GM12872 (cell line): ENCODE measurements around the gene TSPAN16.

Experiments used
- TF ChIP-seq, protein P1 (sequence below): IDR thresholded peaks from 3 replicates; pipeline ENCODE4 v1.5.1; 2011; ENCODE audit warnings: low read depth, mild to moderate bottlenecking, low read length, moderate library complexity; ENCODE audit not compliant: insufficient read depth

The TSPAN16 gene

DNA sequence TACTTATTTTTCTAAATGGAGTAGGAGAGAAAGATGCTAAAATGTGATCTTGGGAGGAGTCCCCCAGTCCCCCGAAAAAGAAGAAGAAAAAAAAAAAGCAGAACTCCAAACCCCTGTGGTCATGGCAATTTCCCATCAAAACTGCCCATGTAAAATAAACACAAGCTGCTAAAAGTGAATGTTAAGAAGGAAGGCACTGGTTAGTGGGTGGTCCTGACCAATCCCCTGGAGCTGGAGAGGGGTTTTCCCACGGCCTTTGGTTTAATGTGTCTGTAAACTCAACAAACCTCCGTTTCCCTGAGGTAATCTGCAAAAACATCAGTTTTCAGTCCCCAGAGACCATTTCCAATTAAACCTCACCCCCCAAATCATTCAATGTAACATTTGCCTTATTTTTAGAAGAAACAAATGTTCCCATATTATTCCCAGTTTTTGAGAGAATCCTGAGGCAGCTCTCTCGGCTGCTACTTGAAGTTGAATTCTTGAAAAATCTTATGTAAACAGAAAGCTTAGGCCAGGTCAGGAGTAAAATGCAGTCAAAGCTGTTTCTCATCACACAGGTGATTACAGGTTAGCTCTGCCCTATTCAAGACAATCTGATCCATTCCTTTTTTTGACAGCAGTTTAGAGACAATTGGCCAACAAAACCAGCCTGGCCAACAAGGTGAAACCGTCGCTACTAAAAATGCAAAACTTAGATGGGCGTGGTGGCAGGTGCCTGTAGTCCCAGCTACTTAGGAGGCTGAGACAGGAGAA, 26.5 kb downstream of the TSPAN16 start:
- TF ChIP-seq, protein P1, sequence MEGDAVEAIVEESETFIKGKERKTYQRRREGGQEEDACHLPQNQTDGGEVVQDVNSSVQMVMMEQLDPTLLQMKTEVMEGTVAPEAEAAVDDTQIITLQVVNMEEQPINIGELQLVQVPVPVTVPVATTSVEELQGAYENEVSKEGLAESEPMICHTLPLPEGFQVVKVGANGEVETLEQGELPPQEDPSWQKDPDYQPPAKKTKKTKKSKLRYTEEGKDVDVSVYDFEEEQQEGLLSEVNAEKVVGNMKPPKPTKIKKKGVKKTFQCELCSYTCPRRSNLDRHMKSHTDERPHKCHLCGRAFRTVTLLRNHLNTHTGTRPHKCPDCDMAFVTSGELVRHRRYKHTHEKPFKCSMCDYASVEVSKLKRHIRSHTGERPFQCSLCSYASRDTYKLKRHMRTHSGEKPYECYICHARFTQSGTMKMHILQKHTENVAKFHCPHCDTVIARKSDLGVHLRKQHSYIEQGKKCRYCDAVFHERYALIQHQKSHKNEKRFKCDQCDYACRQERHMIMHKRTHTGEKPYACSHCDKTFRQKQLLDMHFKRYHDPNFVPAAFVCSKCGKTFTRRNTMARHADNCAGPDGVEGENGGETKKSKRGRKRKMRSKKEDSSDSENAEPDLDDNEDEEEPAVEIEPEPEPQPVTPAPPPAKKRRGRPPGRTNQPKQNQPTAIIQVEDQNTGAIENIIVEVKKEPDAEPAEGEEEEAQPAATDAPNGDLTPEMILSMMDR: no peak

DNA sequence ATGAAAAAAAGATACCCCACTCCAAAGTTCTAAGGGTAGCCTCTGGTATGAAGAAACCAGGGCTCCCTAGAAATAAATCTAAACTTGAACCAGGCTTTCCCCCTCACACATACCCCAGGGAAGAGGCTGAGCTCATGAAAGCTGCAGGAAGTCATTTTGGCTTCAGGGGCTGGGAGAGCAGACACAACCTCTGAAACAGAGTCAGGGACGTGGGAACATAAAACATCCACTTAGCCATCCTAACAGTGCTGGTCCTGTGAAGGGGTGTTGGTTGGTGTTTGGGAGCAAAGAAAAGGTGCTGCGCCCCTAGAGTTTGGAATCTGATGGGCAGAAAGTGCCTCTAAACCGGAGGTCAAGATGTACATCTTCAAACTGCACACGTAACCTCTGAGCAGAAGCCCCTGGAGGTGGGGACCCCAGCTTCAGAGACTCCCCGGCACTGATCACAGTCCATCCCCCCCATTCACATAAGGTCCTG, 27.7 kb downstream of the TSPAN16 start:
- TF ChIP-seq, protein P1: no peak

DNA sequence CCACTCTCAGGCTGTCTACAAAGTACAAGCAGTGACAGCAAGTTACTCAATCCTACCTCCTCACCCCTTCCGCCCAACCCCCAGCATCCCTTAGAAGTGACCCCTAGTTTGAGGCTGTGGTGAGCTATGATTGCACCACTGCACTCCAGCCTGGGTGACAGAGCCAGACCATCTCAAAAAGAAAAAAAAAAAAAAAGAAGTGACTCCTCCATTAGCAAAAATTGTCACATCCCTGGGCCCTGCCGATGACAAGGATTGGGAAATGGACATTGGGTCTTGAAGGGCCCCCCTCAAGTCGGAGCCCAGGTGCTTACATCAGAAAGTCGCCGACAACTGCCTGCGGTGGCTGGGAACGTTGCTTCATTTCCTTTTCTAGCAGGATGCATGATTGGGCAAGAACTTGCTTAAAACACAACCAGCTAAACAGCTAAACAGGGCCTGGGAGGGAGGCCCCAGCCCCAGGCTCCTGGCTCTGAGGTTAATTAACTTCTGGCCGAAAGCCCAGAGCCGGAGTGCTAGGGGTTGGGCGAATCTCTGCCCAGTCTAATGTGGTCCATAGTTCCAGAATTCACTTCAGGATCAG, 28.2 kb downstream of the TSPAN16 start:
- TF ChIP-seq, protein P1: no peak

DNA sequence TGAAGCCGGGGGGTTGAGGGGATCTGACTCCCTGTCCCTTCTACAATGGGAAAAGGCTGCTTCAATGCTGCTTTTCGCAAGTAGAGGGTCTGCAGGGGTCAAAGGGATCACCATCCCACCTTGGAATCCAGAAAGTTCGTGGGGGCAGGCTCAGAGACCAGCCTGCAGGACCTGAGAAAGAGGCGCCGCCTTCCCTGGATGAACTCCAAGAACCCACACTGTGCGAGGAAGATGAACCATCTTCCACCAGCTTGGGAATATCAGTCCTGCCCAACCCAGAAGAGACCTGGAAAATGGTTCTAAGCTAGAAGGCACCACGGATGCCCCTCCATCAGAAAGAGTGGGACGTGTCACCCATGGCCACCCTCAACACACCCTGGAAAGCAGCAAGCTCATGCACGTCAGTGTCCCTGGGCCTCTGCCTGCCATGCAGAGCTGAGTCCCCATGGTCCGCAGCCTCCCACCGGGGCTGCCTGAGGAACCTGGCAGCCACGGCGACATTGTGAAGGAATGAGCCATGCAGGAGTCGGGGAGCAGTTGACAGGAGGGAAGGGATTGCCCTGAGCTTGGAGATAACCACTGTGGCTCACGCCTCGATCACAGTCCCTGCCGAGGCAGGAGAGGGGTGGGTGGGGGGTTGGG, 28.9 kb downstream of the TSPAN16 start:
- TF ChIP-seq, protein P1: no peak

DNA sequence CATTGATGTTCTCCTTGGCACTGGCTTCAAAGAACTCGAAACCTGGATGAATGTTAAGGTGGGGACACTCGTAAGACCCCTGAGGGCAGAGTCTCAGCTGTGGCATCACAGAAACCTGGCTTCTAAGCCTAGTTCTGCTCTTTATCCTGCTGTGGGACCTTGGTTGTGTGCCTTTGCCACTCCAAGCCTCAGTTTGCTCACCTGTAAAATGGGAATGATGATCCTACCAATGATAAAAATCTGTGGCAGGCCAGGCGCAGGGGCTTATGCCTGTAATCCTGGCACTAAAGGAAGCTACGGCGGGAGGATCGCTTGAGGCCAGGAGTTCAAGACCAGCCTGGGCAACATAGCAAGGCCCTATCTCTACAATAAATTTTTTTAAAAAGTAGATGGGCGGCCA, 29.6 kb downstream of the TSPAN16 start:
- TF ChIP-seq, protein P1: no peak

DNA sequence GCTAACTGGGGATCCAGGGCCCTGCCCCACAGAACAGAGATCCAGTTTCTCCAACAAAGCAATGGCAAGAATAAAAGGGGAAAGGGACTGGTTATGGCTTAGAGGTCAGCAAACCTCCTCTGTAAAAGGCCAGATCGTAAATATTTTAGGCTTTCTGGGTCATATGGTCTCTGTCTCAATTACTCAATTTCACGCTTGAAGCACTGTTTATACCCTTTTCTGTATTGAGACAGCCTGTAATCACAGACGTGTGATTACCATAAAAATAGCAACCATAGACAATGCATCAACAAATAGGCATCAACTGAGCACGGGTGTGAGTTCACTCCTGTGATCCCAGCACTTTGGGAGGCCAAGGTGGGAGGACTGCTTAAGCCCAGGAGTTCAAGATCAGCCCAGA, 34.2 kb downstream of the TSPAN16 start:
- TF ChIP-seq, protein P1: no peak

DNA sequence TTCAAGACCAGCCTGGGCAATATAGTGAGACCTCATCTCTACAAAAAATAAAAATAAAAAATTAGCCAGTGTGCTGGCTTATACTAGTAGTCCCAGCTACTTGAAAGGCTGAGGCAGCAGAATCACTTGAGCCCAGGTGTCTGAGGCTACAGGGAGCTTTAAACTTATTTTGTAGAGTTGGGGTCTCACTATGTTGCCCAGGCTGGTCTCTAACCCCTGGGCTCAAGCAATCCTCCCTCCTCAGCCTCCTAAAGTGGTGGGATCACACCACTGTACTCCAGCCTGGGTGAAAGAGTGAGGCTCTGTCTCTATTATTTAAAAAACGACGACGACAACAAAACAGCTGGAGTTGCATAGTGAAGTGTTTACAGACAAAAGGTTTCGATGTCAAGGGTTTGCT, 35.5 kb downstream of the TSPAN16 start:
- TF ChIP-seq, protein P1: no peak
